DOHH2 (cell line): Measurements from ENCODE around the gene CYTL1.

Source experiments
- H3F3A ChIP-seq: fragments of 200-600 bp; sonication (generic), shearing (Covaris generic); 2 replicates; pipeline ENCODE4 v1.6.0; 2016; ENCODE audit warnings: antibody characterized with exemption, mild to moderate bottlenecking; ENCODE audit not compliant: control insufficient read depth, insufficient read depth
- H3K27ac ChIP-seq: fragments of 200-600 bp; sonication (generic); 2 replicates; pipeline ENCODE4 v1.5.1; 2014; ENCODE audit warnings: low read depth, mild to moderate bottlenecking, low read length, moderate library complexity
- H3K27me3 ChIP-seq: fragments of 200-600 bp; sonication (generic); 2 replicates; pipeline ENCODE4 v1.6.1; 2014; ENCODE audit warnings: mild to moderate bottlenecking, low read length, mixed read lengths; ENCODE audit not compliant: control insufficient read depth
- H3K36me3 ChIP-seq: fragments of 200-600 bp; sonication (generic); 2 replicates; pipeline ENCODE4 v1.6.1; 2014; ENCODE audit warnings: mild to moderate bottlenecking, low read length, moderate library complexity, mixed read lengths; ENCODE audit not compliant: control insufficient read depth
- H3K4me1 ChIP-seq: fragments of 200-600 bp; sonication (generic); 2 replicates; pipeline ENCODE4 v1.6.1; 2014; ENCODE audit warnings: mild to moderate bottlenecking, low read length, mixed read lengths; ENCODE audit not compliant: control insufficient read depth
- H3K4me2 ChIP-seq: fragments of 200-600 bp; sonication (generic); 2 replicates; pipeline ENCODE4 v1.6.0; 2014; ENCODE audit warnings: mild to moderate bottlenecking, low read length, moderate library complexity
- H3K4me3 ChIP-seq: fragments of 200-600 bp; sonication (generic); 2 replicates; pipeline ENCODE4 v1.5.1; 2014; ENCODE audit warnings: mild to moderate bottlenecking, low read length, mixed read lengths
- H3K79me2 ChIP-seq: fragments of 200-600 bp; sonication (generic); 2 replicates; pipeline ENCODE4 v1.6.1; 2014; ENCODE audit warnings: mild to moderate bottlenecking, low read length, mixed read lengths; ENCODE audit not compliant: control insufficient read depth
- H3K9me2 ChIP-seq: fragments of 200-600 bp; sonication (generic); replicated peaks from 2 replicates; pipeline ENCODE4 v1.6.1; 2014; ENCODE audit warnings: mild to moderate bottlenecking, low read length, mixed read lengths; ENCODE audit not compliant: control insufficient read depth
- H3K9me3 ChIP-seq: fragments of 200-600 bp; sonication (generic); 2 replicates; pipeline ENCODE4 v1.6.1; 2014; ENCODE audit warnings: antibody characterized with exemption, low read length, mixed read lengths; ENCODE audit not compliant: control insufficient read depth, insufficient read depth
- H4K20me1 ChIP-seq: fragments of 200-600 bp; sonication (generic); 2 replicates; pipeline ENCODE4 v1.6.0; 2014; ENCODE audit warnings: low read depth, mild to moderate bottlenecking, antibody characterized with exemption, low read length, moderate library complexity; ENCODE audit not compliant: control insufficient read depth, insufficient read depth
- CTCF ChIP-seq: fragments of 200-600 bp; sonication (generic); IDR thresholded peaks from one replicate; pipeline ENCODE4 v1.5.1; 2014; ENCODE audit warnings: antibody characterized with exemption, mild to moderate bottlenecking, low read depth, low read length; ENCODE audit not compliant: poor library complexity, severe bottlenecking
- EZH2phosphoT487 ChIP-seq: fragments of 200-600 bp; sonication (generic); IDR thresholded peaks from 2 replicates; pipeline ENCODE4 v1.6.1; 2017; ENCODE audit warnings: borderline replicate concordance, mild to moderate bottlenecking, antibody characterized with exemption, low read length, moderate library complexity, mixed read lengths

Gene CYTL1

DNA sequence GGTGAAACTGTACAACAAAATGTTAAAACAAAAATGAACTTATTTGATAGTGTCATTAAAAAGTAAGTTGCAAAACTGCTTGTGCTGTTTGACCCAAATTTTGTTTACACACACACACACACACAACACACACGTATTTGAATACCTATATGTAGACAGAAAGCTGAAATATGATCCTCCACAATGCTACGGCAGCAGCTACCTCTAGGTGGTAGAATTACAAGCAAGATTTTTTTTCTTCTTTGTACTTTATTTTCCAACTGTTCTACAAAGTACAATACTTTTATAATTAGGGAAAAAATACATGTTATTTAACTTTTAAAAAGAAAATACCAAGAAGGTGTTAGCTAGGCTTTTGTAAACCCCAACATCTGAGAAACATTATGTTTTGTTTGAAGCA lies 1.2 kb downstream of the CYTL1 start:
- Histone ChIP-seq H3K27ac (no peak overlapping the region), H3K4me3 (no peak overlapping the region), H3K4me1 (no peaks in the 10 kb centered on the region), H3K9me3 (no peaks in the 10 kb centered on the region), H3K36me3 (no peaks in the 10 kb centered on the region), H3K27me3 (peaks cover 36% of the 10 kb centered on the region), H3F3A (no peaks in the 10 kb centered on the region), H3K4me2 (no peak overlapping the region), H4K20me1 (no peaks in the 10 kb centered on the region), H3K9me2 (no peaks in the 10 kb centered on the region), H3K79me2 (no peaks in the 10 kb centered on the region)
- TF ChIP-seq EZH2phosphoT487 (no peak), CTCF (no peak)

DNA sequence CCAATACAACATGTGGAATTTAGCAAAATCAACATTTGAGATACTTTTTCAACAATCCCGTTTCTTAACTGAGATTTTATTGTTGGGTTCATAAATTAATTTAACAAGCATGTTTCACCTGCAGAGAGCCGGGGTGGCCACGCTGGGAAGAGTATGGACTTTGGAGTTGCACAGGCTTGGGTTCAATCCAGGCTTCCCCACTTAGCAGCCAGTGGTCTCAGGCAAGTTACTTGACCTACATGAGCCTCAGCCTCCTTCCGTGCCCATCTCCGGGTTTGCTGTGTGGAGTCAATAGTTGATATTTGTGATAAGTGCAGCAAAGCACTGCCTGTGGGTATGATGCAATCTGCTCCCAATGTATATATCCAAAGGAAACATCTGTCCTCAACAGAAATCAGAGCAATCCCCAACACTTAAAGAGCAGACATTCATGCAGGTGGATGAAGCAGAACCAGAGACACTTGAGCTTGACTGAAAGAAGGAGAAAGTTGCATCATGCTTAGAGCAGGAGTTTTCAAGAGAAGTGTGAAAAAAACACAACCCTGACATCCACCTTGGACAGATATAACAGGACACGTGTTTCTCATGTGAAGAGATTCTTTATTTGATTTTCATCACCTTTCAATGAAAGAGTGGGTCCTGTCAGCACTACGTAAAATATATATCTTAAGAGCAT lies 5.1 kb downstream of the CYTL1 start:
- Histone ChIP-seq H4K20me1 (no peaks in the 10 kb centered on the region), H3K27ac (no peak overlapping the region), H3K27me3 (peaks cover 23% of the 10 kb centered on the region), H3K4me1 (no peaks in the 10 kb centered on the region), H3F3A (no peaks in the 10 kb centered on the region), H3K36me3 (no peaks in the 10 kb centered on the region), H3K9me3 (no peaks in the 10 kb centered on the region), H3K9me2 (no peaks in the 10 kb centered on the region), H3K4me3 (no peak overlapping the region), H3K79me2 (no peaks in the 10 kb centered on the region), H3K4me2 (no peak overlapping the region)
- TF ChIP-seq CTCF, result no peak
- no peak for TF ChIP-seq EZH2phosphoT487

DNA sequence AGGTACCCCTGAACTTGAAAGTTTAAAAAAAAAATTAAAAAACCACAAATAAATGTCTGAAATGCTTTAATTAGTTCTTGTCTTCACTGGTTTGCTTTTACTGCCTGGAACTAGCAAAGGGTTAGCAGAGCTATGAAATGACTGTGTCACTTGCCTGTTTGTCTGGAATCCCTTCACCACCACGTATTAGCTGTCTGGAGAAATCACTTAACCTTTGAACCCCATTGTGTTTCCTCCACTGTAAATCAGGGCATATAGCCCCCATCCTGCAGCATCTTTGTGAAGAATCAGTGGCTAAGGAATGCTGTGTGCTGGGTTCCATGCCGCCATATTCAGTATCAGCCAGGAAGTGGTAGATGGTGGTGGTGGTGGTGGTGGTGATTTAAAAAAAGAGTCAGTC lies 6.3 kb downstream of the CYTL1 start:
- H3K4me2 ChIP-seq, result no peak overlapping the region
- no peak overlapping the region for H3K4me3 ChIP-seq

More for the DNA sequence above, 6.3 kb downstream of the CYTL1 start:
- Histone ChIP-seq H3K27ac (no peak overlapping the region), H3K4me1 (no peaks in the 10 kb centered on the region), H3K36me3 (no peaks in the 10 kb centered on the region), H3K9me2 (no peaks in the 10 kb centered on the region), H3K79me2 (no peaks in the 10 kb centered on the region), H3F3A (no peaks in the 10 kb centered on the region), H4K20me1 (no peaks in the 10 kb centered on the region), H3K9me3 (no peaks in the 10 kb centered on the region), H3K27me3 (peaks cover 16% of the 10 kb centered on the region)
- TF ChIP-seq CTCF (no peak), EZH2phosphoT487 (no peak)
